CD4-positive, CD25-positive, alpha-beta regulatory T cell (primary cell): ENCODE measurements around the gene KRT10. TPM values are rescaled to one million over a fixed set of nuclear protein-coding genes. Genes with fewer than 3 reads are reported as not detected.

Experiments used
- polyA plus RNA-seq, 4 donors: library from polyadenylated mRNA; unstranded; fragments of 300-500 nt; fragmentation: Illumina TruSeq; gene quantifications; one replicate each; pipeline ENCODE4 v1.2.3, GENCODE V29; 2021
- total RNA-seq: library from RNA; stranded (reverse); gene quantifications from one replicate; pipeline ENCODE4 v1.2.3, GENCODE V29; 2022

Gene KRT10
- total and polyA plus RNA-seq, 5 donors from 2014 or later = 28.1 to 172 (median 139) TPM

Other genes starting within 250 kb of the KRT10 start
- 76.9 TPM for gene SMARCE1, start 174.8 kb downstream of the KRT10 start, total RNA-seq
- 100 to 1,000 TPM; 169 to 228 (median 179) TPM for gene SMARCE1, start 174.8 kb downstream of the KRT10 start, polyA plus RNA-seq
- gene KRT222, start 157.4 kb downstream of the KRT10 start, total RNA-seq = not detected
- under 1 TPM in 1 of 4 donors, not detected in 3; 0.23 TPM for gene KRT222, start 157.4 kb downstream of the KRT10 start, polyA plus RNA-seq
- gene KRT24, start 118.9 kb downstream of the KRT10 start, total RNA-seq = not detected
- under 1 TPM in 1 of 4 donors, not detected in 3; 0.15 TPM for gene KRT24, start 118.9 kb downstream of the KRT10 start, polyA plus RNA-seq
- not detected for gene KRT25, start 67.3 kb downstream of the KRT10 start, total RNA-seq
- gene KRT25, start 67.3 kb downstream of the KRT10 start, polyA plus RNA-seq = not detected
- gene KRT26, start 50.4 kb downstream of the KRT10 start, total RNA-seq = not detected
- not detected for gene KRT26, start 50.4 kb downstream of the KRT10 start, polyA plus RNA-seq
- gene KRT27, start 40.1 kb downstream of the KRT10 start, total RNA-seq = not detected
- gene KRT27, start 40.1 kb downstream of the KRT10 start, polyA plus RNA-seq = not detected
- not detected for gene KRT28, start 22.7 kb downstream of the KRT10 start, total RNA-seq
- gene KRT28, start 22.7 kb downstream of the KRT10 start, polyA plus RNA-seq = not detected
- not detected for gene KRT12, start 44.6 kb upstream of the KRT10 start, total RNA-seq
- gene KRT12, start 44.6 kb upstream of the KRT10 start, polyA plus RNA-seq = not detected
- not detected for gene KRT20, start 62.6 kb upstream of the KRT10 start, total RNA-seq
- gene KRT20, start 62.6 kb upstream of the KRT10 start, polyA plus RNA-seq = not detected
- gene KRT23, start 115.0 kb upstream of the KRT10 start, total RNA-seq = not detected
- gene KRT23, start 115.0 kb upstream of the KRT10 start, polyA plus RNA-seq = not detected
- gene KRT39, start 144.3 kb upstream of the KRT10 start, total RNA-seq = not detected
- not detected for gene KRT39, start 144.3 kb upstream of the KRT10 start, polyA plus RNA-seq
- gene KRT40, start 161.7 kb upstream of the KRT10 start, total RNA-seq = not detected
- not detected for gene KRT40, start 161.7 kb upstream of the KRT10 start, polyA plus RNA-seq
- not detected for gene KRTAP3-3, start 171.6 kb upstream of the KRT10 start, total RNA-seq
- not detected for gene KRTAP3-3, start 171.6 kb upstream of the KRT10 start, polyA plus RNA-seq
- not detected for gene KRTAP3-2, start 177.3 kb upstream of the KRT10 start, total RNA-seq
- gene KRTAP3-2, start 177.3 kb upstream of the KRT10 start, polyA plus RNA-seq = not detected
- gene KRTAP3-1, start 186.5 kb upstream of the KRT10 start, total RNA-seq = not detected
- not detected for gene KRTAP3-1, start 186.5 kb upstream of the KRT10 start, polyA plus RNA-seq
- gene KRTAP1-5, start 204.6 kb upstream of the KRT10 start, total RNA-seq = not detected
- not detected for gene KRTAP1-5, start 204.6 kb upstream of the KRT10 start, polyA plus RNA-seq
- gene KRTAP1-4, start 207.6 kb upstream of the KRT10 start, total RNA-seq = not detected
- not detected for gene KRTAP1-4, start 207.6 kb upstream of the KRT10 start, polyA plus RNA-seq
- gene KRTAP1-3, start 212.3 kb upstream of the KRT10 start, total RNA-seq = not detected
- not detected for gene KRTAP1-3, start 212.3 kb upstream of the KRT10 start, polyA plus RNA-seq
- gene KRTAP1-1, start 218.8 kb upstream of the KRT10 start, total RNA-seq = not detected
- not detected for gene KRTAP1-1, start 218.8 kb upstream of the KRT10 start, polyA plus RNA-seq
- gene KRTAP2-1, start 224.7 kb upstream of the KRT10 start, total RNA-seq = not detected
- not detected for gene KRTAP2-1, start 224.7 kb upstream of the KRT10 start, polyA plus RNA-seq
- not detected for gene KRTAP2-2, start 232.6 kb upstream of the KRT10 start, total RNA-seq
- not detected for gene KRTAP2-2, start 232.6 kb upstream of the KRT10 start, polyA plus RNA-seq
- gene KRTAP2-3, start 237.5 kb upstream of the KRT10 start, total RNA-seq = not detected
- not detected for gene KRTAP2-3, start 237.5 kb upstream of the KRT10 start, polyA plus RNA-seq
- gene KRTAP2-4, start 243.3 kb upstream of the KRT10 start, total RNA-seq = not detected
- not detected for gene KRTAP2-4, start 243.3 kb upstream of the KRT10 start, polyA plus RNA-seq